COLO829 (cell line): ENCODE measurements around the gene PLXND1.
"Not testable (repeated sequence)": the region's sequence is repeated elsewhere in the genome, so short reads cannot be mapped to it uniquely, and the experiment has no call there.

Source experiments
- DNase-seq: peaks from one replicate; pipeline ENCODE4 v3.0.0; 2012; ENCODE audit warnings: low spot score

Gene PLXND1

DNA sequence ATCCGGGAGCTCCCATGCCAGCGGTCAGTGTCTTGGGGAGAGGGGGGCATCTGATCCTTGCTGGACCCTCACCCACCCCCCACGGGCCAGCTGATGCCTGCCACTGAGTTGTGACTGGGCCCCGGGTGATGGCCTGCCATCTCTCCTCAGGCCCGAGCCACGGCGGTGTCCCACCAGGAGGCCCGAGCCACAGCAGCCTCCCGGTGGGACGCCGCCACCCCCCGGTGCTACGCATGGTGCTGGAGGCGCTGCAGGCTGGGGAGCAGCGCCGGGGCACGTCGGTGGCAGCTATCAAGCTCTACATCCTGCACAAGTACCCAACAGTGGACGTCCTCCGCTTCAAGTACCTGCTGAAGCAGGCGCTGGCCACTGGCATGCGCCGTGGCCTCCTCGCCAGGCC is 59.2 kb downstream of the PLXND1 start:
- no peak for DNase-seq

DNA sequence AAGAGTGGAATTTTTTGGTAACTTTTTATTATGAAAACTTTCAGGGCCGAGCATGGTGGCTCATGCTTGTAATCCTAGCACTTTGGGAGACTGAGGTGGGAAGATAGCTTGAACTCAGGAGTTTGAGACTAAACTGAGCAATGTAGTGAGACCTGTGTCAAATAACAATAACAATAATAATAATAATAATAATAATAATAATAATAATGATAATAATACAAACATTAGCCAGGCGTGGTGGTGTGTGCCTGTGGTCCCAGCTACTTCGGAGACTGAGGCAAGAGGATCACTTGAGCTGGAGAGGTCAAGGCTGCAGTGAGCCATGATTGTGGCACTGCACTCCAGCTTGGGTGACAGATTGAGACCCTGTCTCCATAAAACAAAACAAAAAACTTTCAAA is 60.5 kb downstream of the PLXND1 start:
- DNase-seq = not testable (repeated sequence)

DNA sequence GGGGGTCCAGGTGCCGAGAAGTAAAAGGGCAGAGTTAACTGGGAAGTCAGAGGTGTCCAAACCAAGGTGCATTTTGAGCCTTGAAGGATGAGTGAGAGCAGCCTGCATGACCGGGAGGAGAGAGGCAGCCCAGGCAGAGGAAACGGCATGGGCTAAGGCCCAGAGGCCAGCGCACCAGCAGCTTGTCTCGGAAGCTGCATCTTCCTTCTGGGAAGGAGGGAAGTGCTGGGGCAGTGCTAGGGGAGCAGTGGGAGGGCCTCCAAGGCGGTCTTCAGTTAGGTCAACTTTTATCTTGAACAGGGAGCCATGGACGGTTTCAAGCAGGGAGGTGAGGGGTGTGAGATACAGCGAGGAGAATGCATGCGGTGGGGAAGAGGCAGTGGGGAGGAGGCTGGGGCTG is 62.5 kb downstream of the PLXND1 start:
- DNase-seq = no peak

DNA sequence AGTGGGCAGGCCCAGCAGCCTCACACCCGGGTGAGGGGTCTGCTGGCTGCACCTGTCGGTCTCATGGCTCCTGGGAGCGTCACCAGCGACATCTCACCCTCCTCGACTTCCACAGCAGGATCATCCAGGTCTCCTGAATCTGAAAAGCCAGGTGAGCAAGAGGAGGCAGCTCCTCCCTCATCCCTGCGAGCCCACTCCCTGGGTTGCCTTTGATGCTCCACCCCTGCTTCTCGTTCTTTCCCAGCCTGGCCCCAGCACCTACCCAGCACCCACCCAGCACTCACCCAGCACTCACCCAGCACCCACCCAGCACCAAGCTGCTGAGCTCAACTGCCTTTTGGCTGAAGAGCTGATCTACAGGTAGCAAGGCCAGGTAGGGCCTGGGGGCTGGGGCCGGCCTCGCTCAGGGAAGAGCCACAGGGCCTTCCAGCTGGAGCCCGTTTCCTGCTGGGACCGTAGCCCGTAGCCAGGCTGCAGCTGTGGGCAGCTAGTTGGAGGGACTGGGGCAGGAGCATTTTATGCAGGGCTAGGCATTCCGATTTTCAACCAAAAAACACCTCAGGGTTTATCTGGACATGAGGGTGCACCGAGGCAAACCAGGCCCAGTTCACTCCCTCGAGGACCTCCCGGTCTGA is 63.2 kb downstream of the PLXND1 start, which contains the start of gene H1-8:
H1-8 (plus strand) TSS at position 20 of the 635 bp plus-strand sequence; CDS start at position 64, 44 bp downstream.
- no peak for DNase-seq

DNA sequence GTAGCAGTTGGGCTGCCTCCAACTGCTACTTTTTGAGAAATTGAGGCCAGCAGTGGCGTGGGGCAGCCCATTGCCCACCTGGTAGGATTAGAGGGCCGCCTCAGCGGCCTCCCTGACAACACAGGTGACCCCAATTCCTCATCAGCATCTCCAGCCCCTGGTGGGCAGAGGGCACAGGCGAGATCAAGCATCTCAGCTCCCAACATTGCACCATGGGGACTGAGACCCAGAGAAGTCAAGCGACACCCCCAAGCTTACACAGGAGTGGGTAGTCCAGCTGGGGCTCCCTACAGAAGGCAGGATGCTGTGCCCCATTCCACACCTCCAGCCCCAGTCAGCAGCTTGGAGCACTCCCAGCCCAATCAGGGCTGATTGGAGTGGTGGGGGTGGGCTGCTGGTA is 63.7 kb downstream of the PLXND1 start:
- no peak for DNase-seq

DNA sequence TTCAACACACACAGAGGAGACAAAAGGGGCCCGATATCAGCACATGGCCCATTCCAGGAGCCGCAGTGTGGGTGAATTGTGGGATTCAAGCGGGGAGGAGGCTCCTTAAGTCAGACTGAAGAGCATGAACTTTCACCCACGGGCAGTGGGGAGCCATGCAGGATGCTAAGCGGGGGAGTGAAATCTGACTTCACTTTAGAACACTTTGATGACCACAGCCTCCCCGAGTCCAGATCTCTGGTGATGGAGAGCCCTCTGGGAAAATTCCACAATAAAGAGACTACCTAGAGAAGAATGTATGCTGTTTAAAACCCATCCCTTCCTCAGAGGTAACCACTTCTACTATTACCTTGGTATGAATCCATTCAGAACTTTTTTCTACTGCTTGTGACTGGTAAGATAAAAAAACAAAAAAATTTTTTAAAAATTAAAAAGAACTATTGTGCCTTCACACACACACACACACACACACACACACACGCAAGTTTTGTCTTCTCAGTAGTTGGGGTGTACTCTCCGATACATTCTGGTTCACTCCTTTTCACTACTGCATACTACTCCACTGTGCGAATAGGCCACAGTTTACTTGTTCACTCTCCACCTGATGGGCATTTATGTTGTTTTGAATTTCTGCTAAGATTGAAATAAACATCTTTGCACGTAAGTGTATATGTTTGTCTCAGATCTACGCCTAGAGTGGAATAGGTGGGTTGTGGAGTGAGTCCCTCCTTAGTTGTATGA is 65.5 kb downstream of the PLXND1 start:
- no peak for DNase-seq

DNA sequence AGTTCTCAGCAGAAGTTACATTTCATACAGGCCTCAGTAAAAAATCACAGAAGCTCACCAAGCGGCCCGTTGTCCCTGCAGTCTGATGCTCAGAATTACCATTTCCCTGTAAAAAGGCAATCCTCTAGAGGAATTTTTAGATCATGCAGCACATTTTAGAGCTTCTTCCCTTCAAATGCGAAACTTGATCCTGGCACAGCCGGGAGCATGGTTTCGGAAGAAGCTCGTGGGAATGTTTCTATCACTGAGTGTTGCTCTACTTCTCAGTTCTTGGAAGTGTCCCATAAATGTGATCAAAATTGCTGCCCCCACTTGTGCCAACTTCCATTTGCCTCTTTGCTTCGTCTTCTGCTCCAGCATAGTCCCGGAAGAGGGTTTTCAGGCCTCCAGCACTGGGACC is 67.3 kb downstream of the PLXND1 start:
- no peak for DNase-seq

DNA sequence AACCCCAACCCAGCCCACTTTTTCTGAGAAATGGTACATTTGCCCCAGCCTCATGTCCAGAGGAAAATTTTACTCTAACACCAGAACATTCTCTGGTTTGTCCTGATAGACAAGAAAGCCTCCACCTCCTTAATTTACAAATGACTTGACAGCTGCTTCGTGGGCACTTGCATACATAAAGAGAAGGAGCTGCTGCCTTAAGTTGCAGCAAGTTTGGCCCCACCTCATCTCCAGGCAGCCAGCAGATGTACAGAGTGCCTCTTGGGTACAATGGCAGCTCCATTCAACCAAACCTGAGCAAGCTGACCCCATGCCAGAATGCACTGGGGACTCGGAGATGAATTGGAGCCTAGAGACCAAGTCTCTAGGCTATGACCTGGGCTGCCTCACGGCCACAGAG is 69.7 kb downstream of the PLXND1 start:
- DNase-seq = no peak

DNA sequence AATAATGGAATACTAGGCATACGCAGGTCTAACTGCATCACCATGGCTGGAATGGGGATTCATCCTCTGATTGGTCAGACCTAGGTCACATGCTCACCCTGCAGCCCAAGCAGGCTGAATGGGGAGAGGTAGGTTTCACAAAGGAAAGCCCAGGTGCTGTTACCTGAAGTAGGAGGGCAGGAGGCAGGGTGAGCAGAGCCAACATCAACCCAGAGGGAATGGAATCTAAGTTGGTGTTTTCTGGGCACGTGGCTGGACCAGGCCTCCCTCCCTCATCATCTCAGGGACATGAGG is 70.2 kb downstream of the PLXND1 start:
- no peak for DNase-seq

DNA sequence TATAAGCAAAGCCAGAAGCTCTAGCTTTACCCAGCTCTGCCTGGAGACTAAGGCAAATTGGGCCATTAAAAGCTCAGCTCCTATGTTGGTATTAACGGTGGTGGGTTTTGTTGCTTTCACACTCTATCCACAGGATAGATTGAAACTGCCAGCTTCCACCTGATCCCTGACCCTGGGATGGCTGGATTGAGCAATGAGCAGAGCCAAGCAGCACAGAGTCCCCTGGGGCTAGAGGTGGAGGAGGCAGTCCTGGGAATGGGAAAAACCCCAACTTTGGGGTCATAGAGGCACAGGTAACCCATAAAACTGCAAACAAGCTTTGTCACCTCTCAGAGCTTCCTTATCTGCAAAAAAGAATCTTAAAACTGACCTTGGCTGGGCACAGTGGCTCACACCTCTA is 71.4 kb downstream of the PLXND1 start:
- no peak for DNase-seq

DNA sequence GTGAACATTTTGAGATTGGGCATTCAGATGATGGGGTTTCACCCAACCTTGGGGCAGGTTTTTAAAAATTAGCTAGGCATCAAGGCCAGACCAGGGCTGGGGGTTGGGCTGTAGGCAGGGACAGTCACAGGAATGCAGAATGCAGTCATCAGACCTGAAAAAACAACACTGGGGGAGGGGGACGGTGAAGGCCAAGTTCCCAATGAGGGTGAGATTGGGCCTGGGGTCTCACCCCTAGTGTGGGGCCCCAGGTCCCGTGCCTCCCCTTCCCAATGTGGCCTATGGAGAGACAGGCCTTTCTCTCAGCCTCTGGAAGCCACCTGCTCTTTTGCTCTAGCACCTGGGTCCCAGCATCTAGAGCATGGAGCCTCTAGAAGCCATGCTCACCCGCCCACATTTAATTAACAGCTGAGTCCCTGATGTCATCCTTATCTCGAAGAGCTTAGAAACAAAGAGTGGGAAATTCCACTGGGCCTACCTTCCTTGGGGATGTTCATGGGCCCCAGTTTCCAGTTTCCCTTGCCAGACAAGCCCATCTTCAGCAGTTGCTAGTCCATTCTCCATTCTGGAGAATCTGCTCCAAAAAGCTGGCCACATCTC is 71.9 kb downstream of the PLXND1 start:
- DNase-seq = no peak

DNA sequence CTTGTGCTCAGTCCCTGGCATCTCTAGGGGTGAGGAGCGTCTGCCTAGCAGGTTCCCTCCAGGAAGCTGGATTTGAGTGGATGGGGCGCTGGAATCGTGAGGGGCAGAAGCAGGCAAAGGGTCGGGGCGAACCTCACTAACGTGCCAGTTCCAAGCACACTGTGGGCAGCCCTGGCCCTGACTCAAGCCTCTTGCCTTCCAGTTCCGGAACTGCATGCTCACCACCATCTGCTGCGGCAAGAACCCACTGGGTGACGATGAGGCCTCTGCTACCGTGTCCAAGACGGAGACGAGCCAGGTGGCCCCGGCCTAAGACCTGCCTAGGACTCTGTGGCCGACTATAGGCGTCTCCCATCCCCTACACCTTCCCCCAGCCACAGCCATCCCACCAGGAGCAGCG is 73.1 kb downstream of the PLXND1 start:
- no peak for DNase-seq

DNA sequence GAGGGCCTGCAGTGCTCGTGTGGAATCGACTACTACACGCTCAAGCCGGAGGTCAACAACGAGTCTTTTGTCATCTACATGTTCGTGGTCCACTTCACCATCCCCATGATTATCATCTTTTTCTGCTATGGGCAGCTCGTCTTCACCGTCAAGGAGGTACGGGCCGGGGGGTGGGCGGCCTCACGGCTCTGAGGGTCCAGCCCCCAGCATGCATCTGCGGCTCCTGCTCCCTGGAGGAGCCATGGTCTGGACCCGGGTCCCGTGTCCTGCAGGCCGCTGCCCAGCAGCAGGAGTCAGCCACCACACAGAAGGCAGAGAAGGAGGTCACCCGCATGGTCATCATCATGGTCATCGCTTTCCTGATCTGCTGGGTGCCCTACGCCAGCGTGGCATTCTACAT is 74.2 kb downstream of the PLXND1 start:
- no peak for DNase-seq

DNA sequence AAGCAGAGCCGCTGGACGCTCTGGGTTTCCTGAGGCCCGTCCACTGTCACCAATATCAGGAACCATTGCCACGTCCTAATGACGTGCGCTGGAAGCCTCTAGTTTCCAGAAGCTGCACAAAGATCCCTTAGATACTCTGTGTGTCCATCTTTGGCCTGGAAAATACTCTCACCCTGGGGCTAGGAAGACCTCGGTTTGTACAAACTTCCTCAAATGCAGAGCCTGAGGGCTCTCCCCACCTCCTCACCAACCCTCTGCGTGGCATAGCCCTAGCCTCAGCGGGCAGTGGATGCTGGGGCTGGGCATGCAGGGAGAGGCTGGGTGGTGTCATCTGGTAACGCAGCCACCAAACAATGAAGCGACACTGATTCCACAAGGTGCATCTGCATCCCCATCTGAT is 74.8 kb downstream of the PLXND1 start:
- DNase-seq = no peak

DNA sequence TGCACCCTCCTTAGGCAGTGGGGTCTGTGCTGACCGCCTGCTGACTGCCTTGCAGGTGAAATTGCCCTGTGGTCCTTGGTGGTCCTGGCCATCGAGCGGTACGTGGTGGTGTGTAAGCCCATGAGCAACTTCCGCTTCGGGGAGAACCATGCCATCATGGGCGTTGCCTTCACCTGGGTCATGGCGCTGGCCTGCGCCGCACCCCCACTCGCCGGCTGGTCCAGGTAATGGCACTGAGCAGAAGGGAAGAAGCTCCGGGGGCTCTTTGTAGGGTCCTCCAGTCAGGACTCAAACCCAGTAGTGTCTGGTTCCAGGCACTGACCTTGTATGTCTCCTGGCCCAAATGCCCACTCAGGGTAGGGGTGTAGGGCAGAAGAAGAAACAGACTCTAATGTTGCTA is 75.7 kb downstream of the PLXND1 start:
- DNase-seq = no peak

DNA sequence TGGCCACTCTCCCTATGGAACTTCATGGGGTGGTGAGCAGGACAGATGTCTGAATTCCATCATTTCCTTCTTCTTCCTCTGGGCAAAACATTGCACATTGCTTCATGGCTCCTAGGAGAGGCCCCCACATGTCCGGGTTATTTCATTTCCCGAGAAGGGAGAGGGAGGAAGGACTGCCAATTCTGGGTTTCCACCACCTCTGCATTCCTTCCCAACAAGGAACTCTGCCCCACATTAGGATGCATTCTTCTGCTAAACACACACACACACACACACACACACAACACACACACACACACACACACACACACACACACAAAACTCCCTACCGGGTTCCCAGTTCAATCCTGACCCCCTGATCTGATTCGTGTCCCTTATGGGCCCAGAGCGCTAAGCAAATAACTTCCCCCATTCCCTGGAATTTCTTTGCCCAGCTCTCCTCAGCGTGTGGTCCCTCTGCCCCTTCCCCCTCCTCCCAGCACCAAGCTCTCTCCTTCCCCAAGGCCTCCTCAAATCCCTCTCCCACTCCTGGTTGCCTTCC is 76.2 kb downstream of the PLXND1 start:
- no peak for DNase-seq

DNA sequence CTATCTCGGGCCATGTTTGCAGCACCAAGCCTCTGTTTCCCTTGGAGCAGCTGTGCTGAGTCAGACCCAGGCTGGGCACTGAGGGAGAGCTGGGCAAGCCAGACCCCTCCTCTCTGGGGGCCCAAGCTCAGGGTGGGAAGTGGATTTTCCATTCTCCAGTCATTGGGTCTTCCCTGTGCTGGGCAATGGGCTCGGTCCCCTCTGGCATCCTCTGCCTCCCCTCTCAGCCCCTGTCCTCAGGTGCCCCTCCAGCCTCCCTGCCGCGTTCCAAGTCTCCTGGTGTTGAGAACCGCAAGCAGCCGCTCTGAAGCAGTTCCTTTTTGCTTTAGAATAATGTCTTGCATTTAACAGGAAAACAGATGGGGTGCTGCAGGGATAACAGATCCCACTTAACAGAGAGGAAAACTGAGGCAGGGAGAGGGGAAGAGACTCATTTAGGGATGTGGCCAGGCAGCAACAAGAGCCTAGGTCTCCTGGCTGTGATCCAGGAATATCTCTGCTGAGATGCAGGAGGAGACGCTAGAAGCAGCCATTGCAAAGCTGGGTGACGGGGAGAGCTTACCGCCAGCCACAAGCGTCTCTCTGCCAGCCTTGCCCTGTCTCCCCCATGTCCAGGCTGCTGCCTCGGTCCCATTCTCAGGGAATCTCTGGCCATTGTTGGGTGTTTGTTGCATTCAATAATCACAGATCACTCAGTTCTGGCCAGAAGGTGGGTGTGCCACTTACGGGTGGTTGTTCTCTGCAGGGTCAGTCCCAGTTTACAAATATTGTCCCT is 76.9 kb downstream of the PLXND1 start:
- no peak for DNase-seq

DNA sequence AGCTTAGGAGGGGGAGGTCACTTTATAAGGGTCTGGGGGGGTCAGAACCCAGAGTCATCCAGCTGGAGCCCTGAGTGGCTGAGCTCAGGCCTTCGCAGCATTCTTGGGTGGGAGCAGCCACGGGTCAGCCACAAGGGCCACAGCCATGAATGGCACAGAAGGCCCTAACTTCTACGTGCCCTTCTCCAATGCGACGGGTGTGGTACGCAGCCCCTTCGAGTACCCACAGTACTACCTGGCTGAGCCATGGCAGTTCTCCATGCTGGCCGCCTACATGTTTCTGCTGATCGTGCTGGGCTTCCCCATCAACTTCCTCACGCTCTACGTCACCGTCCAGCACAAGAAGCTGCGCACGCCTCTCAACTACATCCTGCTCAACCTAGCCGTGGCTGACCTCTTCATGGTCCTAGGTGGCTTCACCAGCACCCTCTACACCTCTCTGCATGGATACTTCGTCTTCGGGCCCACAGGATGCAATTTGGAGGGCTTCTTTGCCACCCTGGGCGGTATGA is 77.8 kb downstream of the PLXND1 start, which contains the start of gene RHO:
RHO (plus strand) TSS at position 51 of the 512 bp plus-strand sequence; CDS start at position 146, 95 bp downstream.
- no peak for DNase-seq

DNA sequence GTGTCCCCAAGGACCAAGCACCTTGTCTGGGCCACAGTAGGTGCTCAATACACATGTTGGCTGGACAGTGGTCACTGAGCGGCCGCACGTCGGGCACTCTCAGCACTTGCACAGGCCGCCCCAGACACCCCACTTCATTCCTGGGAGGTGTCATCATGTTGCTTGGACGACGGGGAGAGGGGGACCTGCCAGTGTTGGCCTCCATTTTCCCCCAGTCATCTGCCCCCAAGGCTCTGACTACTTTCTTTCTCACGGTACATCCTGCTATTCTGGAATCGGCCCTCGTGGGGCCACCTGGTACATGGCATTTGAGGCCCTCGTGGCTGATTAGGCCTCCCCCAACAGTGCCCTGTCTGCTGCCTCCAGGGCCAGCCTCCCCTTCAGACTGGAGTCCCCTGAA is 79.2 kb downstream of the PLXND1 start:
- no peak for DNase-seq

DNA sequence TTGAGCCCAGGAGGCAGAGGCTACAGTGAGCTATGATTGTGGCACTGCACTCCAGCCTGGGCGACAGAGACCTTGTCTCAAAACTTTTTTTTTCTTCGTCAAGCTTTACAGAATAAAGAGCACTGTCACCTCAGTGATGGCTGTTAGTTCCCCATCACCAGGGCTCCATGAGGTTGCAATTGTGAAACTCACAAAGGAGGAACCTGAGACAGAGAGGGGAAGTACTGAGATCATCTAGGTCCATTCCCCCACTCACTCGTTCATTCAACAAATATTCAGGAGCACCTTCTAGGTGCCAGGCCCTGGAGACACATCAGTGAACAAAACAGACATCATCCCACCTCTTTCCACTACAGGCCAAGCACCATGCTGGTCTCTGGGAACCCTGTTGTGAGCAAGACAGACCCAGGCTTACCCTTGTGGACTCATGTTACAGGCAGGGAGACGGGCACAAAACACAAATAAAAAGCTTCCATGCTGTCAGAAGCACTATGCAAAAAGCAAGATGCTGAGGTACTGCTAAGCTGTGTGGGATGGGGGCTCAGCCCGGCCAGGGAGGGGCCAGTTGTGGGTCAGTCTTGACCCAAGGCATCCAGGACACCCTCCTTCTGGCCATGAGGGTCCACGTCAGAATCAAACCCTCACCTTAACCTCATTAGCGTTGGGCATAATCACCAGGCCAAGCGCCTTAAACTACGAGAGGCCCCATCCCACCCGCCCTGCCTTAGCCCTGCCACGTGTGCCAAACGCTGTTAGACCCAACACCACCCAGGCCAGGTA is 80.2 kb downstream of the PLXND1 start:
- DNase-seq = no peak

DNA sequence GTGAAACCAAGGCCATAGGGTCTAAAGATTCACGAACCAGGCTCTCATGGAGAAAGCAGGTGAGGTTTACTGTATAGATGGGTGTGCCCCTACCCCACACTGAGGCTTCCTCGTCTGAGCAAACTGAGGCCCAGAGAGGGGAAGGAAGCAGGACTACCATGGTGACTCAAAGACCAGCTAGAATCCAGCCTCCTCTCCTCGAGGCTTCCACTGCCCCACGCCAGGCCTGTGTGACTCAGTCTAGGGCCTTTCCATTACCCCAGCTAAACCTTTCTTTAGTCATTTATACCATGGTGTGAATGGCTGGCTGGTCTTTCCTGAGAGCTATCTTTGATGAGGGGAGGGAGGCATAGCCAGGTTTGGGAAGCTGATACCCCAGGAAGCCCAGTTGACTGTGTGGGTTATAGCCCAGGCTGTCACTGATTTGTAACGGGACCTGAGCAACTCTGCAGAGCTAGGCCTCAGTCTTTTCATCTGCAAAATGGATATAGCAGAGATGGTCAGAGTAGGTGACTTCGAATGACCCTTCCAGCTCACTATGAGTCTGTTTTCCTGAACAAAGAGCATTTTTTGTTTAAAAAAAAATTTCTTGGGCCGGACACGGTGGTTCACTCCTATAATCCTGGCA is 81.0 kb downstream of the PLXND1 start:
- no peak for DNase-seq
